Upper lobe of left lung (tissue), 4 donors: ENCODE data around the gene FADS2.

ENCODE experiments used
- EP300 ChIP-seq, 4 donors: sonication (generic); formaldehyde crosslinking; IDR thresholded peaks; one replicate each; pipeline ENCODE4 v1.5.1; 2017; ENCODE audit warnings: antibody characterized with exemption in 4 of 4, control low read depth in 2 of 4
- POLR2A ChIP-seq, 4 donors: fragments of 450-650 bp; IDR thresholded peaks; one replicate each; pipeline ENCODE4 v1.5.1; 2016 to 2017; ENCODE audit warnings: antibody characterized with exemption in 4 of 4, mild to moderate bottlenecking in 2 of 4
- POLR2AphosphoS5 ChIP-seq, 2 donors: sonication (generic); formaldehyde crosslinking; IDR thresholded peaks; one replicate each; pipeline ENCODE4 v1.5.1; 2017; ENCODE audit warnings: antibody characterized with exemption in 2 of 2
- TF ChIP-seq, protein P1 (sequence below), 6 experiments: fragments of 450-650 bp in 4 of 6; fragments of 200-600 bp in 2 of 6; sonication (generic) in 2 of 6; IDR thresholded peaks; one replicate each; pipeline ENCODE4 v1.5.1; 2016 to 2019; ENCODE audit warnings: antibody characterized with exemption in 6 of 6

DNA sequence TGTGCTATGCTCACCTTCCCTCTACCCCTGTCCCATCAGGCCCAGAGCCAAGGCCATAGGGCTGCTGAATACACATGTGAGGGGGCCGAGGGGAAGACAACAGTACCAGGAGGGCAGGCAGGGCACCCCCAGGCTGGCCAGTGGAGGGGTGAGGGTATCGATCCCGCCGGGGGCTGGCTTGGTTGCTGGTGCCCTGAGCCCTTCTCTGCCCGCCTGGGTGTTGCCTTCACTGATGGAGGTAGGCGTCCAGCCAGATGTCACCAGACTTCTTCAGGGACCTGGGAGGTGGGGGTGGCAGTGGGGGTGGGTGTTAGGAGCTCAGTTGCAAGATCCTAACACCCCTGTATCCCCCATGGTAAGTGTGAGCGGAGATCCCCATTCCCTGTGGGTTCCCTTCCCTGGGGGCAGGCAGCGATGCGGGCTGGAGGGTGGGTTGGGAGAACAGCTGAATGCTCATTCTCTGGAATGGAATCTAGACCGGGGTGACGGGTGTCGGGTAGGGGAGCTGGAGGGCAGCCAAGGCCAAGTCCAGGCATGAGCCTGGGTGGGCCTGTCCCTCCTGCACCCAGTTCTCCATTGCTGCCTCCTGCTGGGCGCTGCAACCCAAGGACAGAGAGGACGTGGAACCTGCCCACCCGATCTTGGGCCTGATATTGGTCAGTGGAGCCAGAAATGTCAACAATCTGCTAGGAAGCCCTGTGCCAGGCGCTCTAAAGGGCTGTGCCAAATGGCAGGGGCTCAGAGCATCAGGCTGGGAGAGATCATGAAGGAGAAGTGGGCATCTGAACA, 45.7 kb downstream of the FADS2 start:
- TF ChIP-seq, protein P1, sequence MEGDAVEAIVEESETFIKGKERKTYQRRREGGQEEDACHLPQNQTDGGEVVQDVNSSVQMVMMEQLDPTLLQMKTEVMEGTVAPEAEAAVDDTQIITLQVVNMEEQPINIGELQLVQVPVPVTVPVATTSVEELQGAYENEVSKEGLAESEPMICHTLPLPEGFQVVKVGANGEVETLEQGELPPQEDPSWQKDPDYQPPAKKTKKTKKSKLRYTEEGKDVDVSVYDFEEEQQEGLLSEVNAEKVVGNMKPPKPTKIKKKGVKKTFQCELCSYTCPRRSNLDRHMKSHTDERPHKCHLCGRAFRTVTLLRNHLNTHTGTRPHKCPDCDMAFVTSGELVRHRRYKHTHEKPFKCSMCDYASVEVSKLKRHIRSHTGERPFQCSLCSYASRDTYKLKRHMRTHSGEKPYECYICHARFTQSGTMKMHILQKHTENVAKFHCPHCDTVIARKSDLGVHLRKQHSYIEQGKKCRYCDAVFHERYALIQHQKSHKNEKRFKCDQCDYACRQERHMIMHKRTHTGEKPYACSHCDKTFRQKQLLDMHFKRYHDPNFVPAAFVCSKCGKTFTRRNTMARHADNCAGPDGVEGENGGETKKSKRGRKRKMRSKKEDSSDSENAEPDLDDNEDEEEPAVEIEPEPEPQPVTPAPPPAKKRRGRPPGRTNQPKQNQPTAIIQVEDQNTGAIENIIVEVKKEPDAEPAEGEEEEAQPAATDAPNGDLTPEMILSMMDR (IDR thresholded peaks at IDR 0.05), result no peak
- TF ChIP-seq EP300 (IDR thresholded peaks at IDR 0.05), result no peak
- TF ChIP-seq POLR2AphosphoS5 (IDR thresholded peaks at IDR 0.05), result no peak
- TF ChIP-seq POLR2A (IDR thresholded peaks at IDR 0.05), result no peak
